Right forelimb (tissue), 1 donor: ENCODE results near the gene FBXW4.

ENCODE experiments used
- DNase-seq: peaks from one replicate; pipeline ENCODE4 v3.0.0-alpha.2; 2018

The FBXW4 gene, protein sequence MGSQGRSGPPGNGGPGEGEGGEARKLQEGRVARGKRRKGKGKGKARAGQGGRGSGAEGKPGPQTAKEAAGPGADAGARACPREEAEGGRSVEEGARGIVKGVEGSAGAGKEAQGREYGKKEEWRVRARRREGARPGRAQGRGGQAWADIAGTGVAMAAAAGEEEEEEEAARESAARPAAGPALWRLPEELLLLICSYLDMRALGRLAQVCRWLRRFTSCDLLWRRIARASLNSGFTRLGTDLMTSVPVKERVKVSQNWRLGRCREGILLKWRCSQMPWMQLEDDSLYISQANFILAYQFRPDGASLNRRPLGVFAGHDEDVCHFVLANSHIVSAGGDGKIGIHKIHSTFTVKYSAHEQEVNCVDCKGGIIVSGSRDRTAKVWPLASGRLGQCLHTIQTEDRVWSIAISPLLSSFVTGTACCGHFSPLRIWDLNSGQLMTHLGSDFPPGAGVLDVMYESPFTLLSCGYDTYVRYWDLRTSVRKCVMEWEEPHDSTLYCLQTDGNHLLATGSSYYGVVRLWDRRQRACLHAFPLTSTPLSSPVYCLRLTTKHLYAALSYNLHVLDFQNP

DNA sequence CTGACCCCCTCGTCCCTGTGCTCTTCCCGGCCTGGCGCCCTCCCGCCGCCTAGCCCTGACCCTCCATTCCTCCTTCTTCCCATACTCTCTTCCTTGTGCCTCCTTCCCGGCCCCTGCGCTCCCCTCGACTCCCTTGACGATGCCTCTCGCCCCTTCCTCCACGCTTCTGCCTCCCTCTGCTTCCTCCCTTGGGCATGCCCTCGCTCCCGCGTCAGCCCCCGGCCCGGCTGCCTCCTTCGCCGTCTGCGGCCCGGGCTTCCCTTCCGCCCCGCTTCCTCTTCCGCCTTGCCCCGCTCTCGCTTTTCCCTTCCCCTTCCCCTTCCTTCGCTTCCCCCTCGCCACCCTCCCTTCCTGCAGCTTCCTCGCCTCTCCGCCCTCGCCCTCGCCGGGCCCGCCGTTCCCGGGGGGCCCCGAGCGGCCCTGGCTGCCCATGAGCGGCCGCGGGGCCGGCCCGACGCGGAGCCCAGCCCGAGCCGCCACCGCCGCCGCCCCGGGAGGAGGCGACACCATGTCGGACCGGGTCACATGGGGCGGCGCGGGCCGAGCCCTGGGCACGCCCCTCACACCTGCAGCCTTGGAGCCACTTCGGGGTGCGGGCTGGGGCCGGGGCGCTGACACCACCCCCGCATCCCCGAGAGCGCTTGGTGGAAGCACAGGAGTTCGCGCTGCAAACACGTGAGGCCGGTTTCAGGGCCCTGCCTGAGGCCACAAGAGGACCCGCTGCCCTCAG lies at the start of gene FBXW4:
TSS of gene FBXW4 (minus strand) at position 497 of the 730 bp plus-strand sequence. CDS start at position 432, 65 bp downstream.
- DNase-seq, result peak; percentile 73

DNA sequence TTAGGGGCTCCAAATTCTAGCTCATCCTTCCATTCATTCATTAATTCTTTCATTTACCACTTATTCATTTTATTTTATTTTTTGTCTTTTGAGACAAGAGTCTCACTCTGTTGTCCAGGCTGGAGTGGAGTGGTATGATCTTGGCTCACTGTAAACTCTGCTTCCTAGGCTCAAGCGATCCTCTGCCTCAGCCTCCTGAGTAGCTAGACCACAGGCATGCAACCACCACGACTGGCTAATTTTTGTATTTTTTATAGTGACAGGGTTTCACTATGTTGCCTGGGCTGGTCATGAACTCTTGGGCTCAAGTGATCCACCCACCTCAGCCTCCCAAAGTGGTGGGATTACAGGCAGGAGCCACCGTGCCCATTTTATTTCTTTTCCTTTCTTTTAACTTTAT lies 49.3 kb upstream of the FBXW4 start:
- DNase-seq, result no peak

DNA sequence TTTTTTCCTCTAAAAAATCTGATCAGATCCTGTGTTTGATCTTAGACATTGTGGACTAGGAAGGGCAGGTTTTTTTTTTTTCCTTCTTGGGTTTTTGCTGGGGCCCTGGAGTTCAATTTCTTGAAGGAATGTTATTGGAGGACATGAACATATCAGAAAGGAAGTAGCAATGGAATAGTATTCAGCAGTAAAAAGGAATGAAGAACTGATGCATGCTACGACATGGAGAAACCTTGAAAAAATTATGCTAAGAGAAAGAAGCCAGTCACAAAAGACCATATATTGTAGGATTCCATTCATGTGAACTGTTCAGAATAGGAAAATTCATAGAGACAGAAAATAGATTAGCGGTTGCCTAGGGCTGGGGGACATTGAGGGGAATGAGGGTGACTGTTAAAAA lies 47.0 kb upstream of the FBXW4 start:
- no peak for DNase-seq

DNA sequence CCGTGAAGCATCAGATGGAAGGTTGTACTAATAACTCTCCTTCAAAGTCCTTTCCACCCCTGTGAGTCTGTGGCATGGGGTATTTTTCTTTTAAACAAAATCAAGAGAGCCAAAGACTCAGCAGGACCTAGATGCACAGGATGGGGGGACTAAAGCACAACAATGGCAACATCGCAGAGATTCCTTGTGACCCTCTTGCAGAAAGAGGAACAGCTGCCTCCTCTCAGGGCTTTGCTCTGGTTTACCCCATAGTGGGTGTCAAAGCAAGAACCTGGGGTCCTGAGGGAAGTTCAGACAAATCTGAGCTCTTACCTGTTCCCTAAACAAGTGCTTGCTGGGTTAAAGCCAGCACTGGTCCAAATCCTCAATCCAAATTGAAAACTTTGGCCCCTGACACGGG lies 41.7 kb upstream of the FBXW4 start:
- no peak for DNase-seq

DNA sequence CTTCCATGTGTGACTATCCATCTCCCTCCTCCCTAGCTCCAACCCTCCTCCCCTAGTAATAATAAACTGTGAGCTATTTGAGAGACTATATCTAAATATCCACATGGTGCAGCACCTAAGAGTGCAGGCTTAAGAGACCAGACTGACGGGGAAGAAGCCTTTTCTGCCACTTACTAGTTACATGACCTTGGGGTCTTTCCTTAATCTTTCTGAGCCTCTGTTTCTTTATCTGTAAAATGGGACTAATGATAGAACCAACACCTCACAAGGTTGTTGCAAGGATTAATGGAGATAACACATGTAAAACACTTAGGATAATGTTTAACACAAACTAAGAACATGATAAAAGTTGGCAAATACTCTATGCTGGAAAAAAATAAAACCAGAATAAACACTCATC lies 37.1 kb upstream of the FBXW4 start:
- DNase-seq, result no peak

DNA sequence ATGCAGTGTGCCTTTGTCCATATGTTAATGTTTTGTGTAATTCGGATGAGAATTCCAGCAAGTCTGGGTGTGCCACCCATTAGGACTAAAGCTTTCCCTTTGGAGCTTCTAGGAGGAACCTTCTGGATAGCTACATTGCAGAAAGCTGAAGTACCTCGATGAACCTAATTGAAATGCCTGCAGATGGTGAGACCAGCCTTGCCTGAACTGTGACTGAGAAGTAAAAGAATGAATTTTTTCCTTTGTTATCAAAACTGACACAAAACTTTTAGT lies 31.1 kb upstream of the FBXW4 start:
- DNase-seq, result no peak

DNA sequence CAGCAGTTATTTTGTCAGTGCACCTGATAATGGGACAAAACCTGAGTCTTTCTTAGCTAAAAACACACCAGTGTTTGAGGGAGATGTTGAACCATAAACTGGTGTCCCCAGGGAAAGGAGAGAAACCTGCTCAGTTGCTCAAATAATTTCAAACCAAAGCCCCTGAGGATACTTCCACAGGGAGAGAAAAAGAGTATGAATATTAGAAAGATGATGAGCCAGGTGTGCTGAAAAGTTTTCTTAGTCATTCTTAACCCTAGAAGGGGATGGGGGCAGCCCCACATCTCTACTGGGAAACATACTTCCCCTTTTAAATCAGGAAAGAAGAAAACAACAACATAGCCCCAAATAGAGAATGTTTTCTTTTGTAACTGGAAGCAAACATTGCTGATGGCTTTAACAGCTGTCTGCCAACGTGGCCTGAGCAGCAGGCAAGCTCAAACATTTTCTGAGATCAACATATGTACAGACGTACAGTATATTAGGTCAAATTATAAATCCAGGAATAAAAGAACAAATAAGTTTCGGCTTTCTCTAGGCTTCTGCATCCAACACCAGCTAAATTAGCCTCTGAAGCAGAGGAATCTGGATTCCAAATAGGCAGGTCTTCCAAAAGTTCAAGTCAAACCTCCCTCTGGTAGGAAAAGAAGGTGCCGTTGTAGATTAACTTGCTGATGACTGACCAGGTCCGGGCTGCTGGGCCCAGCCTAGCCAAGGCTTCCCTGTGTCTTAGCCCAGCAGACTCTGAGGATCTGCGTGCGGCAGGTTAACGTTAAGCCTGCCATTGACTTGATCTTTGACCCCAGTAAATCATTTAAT lies 30.5 kb upstream of the FBXW4 start:
- no peak for DNase-seq

DNA sequence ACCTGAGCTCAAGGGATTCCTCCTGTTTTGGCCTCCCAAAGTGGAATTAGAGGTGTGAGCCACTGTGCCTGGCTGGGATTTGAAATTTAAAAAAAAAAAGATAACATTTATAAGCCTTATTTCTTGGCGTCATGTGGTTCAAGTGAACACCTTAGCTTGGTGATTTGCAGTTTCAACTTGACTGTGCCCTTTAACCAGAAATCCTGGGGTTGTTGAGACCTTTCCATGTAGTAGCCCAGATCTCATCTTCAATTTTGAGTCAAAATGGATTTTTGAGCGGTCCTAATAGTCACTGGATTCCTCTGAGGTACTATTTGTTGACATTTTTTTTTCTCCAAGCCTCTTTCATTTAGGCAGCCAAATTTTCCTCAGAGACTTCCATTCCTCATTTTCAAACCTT lies 29.5 kb upstream of the FBXW4 start:
- no peak for DNase-seq

DNA sequence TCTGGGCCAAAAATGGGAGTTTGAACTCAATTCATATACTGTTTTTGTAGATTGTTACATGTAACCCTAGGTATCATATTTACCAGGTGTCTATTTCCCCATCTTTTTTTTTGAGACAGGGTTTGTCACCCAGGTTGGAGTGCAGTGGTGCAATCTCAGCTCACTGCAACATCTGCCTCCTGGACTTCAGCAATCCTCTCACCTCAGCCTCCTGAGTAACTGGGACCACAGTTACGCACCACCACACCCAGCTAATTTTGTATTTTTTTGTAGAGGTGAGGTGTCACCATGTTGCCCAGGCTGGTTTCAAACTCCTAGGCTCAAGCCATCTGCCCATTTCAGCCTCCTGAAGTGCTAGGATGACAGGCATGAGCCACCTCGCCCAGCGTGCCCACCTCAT lies 28.2 kb upstream of the FBXW4 start:
- no peak for DNase-seq

DNA sequence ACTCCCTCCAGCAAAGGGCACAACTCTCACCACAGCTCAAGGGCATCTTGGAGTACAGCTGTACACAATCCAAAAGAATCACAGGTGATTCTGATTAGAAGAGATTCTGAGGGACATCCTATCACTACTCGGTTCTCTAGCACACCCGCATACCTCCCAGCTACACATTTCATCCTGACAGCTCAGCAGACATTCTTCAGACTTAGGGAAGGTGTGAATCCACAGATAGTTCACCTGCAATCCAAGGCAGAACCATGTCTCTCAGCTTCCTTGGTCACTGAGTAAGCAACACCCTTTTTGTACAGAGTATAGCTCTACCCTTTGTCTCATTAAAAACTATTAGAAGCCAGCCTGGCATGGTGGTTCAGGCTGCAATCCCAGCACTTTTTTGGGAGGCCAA lies 26.8 kb upstream of the FBXW4 start:
- DNase-seq, result no peak

DNA sequence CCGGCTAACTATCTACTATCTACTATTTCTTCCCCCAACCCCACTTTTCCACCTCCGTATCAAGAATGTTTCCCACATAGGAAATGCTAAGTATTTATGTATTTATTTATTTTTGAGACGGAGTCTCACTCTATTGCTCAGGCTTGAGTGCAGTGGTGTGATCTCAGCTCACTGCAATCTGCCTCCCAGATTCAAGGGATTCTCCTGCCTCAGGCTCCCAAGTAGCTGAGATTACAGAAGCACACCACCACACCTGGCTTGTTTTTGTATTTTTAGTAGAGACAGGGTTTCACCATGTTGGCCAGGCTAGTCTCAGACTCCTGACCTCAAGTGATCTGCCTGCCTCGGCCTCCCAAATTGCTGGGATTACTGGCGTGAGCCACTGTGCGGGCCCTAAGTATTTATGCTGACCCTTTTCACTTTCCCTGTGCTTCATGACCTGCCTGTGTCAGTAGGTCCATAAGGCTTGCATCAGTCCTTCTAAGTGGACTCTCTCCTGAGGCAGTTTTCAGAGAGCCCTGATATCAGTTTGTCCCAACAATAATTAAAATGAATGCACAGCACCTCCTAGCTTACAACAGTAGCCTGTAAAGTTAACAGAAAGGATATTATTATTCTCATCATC lies 25.7 kb upstream of the FBXW4 start:
- DNase-seq, result no peak

DNA sequence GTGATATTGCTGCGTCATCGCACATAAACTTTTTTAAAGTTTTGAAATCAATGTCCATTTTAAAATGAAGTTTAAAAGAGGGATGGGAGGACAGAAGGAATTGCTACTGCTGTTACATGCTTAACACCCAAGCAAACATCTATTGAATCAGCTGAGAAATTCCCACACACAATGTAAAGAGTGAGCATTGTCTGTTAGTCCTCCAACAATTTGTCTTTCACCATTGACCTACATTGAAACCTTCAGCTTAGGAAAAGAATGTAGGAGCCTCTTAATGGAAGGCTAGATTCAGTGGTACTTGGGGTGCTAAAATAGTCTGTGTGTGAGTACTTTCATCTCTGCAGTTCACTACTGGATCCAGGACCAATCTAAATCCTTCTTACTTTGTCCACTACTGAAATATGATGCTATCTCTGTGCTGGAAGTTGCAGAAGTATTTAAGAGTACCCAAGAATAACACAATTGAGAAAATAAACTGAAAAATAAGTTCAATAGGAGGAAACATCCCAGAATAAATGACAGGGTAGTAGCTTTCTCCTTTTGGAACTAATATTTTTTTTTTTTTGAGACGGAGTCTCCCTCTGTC lies 23.8 kb upstream of the FBXW4 start:
- DNase-seq, result no peak

DNA sequence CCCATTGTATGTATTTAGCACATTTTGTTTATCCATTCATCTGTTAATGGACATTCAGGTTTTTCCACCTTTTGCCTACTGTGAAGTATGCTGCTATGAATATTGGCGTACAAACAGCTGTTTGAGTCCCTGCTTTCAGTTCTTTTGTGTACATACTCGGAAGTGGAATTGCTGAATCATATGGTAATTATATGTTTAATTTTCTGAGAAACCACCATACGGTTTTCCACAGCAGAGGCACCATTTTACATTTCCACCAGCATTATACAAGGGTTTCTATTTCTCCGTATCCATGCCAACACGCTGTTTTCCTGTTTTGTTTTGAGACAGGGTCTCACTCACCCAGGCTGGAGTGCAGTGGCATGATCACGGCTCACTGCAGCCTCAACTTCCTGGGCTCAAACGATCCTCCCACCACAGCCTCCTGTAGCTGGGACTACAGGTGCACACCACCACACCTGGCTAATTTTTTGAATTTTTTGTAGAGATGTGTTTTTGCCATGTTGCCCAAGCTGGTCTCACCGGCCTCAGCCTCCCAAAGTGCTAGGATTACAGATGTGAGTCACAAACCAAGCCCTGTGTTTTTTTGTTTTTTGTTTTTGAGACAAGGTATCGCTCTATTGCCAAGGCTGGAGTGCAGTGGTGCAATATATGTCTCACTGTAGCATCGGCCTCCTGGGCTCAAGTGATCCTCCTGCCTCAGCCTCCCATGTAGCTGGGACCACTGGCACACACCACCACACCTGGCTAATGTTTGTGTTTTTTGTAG lies 22.1 kb upstream of the FBXW4 start:
- no peak for DNase-seq

DNA sequence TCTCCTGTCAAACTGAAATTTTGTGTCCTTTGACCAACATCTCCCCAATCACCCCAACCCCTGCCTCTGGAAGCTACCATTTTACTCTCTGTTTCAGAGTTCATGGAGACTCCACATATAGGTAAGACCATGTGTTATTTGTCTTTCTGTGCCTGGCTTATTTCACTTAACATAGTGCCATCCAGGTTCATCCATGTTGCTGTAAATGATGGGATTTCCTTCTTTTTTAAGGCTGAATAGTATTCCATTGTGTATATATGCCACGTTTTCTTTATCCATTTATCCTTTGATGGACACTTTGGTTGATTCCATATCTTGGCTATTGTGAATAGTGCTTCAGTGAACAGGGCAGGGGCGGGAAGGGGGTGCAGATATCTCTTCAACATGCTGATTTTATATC lies 18.0 kb upstream of the FBXW4 start:
- no peak for DNase-seq

DNA sequence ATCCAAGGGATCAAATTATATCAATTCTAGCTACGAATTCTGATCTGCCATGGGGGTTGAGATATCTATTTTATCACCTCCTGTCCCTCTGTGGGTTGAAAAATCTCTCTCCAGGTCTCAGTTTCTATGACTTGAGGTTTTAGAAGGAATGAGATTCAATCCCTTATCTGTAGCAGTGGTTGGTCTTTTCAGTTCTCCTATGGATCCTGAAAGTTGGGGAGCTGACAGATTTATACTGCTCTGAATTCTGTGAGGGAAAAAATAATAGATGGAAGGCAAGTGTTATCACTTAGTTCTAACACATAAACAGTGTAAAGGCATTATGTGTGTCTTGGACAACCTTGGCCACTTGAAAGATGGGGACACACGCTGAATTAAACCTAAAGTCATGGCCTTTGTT lies 15.8 kb upstream of the FBXW4 start:
- DNase-seq, result no peak

DNA sequence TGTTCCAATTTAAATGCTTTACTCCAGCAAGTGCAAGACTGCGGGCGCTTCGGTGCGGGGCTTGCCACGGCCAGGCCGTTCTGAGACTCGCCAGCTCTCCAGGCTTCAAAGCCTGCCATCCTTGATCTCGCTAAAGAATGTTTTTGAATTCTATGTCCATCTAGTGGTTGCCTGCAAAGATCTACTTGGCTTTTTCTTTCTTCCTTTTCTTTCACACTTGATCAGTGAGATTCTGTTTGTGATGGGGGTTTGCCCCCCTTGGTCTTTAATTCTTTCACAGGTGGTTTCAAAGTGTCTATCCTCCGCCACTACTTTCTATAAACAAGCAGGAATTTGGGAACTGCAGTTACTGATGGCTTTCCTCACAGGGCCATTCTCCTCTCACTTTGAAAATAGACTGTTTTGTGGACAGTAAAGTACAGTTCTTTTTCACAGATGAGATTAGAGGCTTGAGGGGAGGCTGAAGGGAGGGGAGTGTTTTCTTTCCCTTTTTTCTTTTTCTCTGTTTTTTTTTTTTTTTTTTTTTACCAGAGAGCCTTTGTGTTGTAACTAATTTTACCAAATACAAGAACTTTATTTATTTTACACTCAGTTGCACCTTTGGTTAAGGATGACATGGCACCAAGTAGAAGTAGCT lies 15.2 kb upstream of the FBXW4 start:
- DNase-seq, result no peak

DNA sequence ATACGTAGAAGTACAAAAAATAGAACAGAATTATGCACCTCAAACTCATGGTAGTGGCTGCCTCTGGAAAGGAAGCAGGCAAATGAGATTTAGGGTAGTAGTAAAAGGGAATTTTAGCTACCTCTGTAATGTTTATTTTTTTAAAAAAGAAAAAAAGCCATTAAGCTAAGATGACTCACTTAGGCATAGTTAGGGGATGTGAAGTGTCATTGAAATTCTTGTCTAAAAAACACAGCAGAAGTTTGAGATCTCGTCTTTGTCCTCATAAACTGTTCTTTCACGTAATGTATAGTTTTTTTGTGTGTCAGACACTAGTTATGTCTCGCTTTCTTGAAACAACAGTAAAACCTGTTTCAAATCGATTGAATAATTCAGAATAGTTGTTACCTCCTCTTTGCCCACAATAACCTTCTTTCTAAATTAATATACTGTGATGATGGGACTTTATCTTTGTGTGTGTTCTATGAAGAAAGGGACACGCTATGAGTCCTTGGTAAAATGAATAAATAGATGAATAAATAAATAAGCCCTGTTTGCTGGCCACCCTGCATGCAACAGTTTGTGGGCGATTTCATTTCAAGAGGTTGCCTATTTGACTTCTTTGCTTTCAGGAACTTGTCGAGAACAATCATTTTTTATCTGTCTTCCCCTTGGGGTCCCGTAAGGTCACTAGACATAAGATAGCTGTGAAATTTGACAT lies 14.5 kb upstream of the FBXW4 start:
- DNase-seq, result no peak

DNA sequence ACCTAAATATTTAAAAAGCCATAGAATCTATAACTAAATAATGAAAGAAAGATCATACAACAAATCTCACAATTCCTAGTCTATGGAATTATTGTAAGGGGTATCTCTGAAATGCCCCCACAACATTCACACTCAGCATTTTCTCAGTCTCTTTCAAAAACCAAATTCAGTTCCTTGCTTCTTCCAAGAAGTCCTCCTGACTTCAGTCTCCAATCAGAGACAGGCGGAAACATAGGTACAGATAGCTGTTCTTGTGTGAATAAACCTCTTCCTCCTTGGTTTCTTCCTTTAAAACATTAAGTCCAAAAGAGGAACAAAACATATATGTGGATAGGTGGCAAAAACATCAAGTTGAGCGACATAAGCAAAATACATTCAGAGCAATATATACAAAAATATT lies 13.9 kb upstream of the FBXW4 start:
- no peak for DNase-seq

DNA sequence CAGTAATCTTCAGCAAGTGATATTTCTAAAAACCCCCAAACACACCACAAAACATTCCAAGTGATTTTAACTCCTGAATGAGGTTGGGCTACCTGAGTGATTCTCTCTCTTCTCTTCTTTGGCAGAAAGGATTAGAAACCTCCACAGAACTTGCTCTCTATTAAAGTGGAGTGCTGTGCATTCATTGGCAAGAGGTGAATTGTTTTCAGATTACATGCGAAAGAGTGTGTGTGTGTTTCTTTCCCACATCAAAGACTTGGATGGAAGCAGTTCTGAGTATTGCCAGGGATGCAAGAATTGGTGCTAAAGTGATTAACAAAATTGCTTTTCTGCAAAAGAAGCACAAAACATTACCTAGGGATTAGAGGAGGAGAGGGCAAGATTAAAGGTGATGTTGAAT lies 13.1 kb upstream of the FBXW4 start:
- DNase-seq, result no peak

DNA sequence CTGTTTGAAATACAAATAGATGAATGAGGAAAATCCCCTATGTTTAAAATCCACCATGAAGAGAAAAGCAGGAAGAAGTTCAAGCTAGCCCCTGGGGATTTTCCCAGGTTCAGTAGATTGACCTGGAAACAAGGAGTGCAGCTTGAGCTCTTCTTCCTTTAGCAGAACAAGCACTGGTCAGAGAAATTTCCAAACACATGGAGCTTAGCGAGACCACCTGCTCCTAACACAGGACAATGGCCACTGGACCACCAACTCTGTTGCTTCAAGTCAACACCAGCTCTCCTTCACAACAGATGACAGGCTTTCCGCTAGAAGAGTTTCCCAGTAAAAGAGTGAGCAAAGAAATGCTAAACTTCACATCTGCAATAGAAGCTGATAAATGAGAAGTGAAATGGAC lies 9.4 kb upstream of the FBXW4 start:
- no peak for DNase-seq

DNA sequence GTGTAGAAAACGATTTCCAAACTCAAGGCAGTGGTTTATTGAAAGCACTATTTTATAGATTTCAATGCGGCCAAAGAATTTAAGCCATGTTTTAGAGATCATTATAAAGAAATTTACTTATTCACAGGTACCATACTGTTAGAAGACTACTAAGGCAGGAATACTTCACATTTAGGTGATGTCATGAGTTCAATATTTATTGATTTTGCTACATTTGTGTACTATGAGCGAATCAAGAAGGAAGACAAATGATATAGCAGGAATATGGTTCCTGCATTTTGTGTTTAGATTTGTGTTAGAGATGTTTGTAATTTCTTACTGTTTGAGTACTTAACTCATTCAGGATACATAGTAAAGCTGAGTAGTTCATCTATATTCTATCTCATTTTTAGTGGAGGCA lies 1.7 kb upstream of the FBXW4 start:
- no peak for DNase-seq
